HEK293 (cell line): ENCODE data around the gene CHID1.

ENCODE experiments used
- BCL11B ChIP-seq: fragments of 450-650 bp; formaldehyde crosslinking; IDR thresholded peaks from 2 replicates; pipeline ENCODE4 v1.5.1; 2016; ENCODE audit warnings: low read depth, missing biosample characterization, missing genetic modification characterization
- GLIS1 ChIP-seq: fragments of 450-650 bp; formaldehyde crosslinking; IDR thresholded peaks from 2 replicates; pipeline ENCODE4 v1.5.1; 2016; ENCODE audit warnings: missing biosample characterization, missing genetic modification characterization
- GLIS2 ChIP-seq: fragments of 450-650 bp; formaldehyde crosslinking; IDR thresholded peaks from 2 replicates; pipeline ENCODE4 v1.5.1; 2016; ENCODE audit warnings: missing biosample characterization, missing genetic modification characterization
- KLF8 ChIP-seq: fragments of 450-650 bp; formaldehyde crosslinking; IDR thresholded peaks from 2 replicates; pipeline ENCODE4 v1.5.1; 2016; ENCODE audit warnings: missing biosample characterization, missing genetic modification characterization
- REST ChIP-seq: fragments of 450-650 bp; formaldehyde crosslinking; IDR thresholded peaks from 2 replicates; pipeline ENCODE4 v1.5.1; 2016; ENCODE audit warnings: missing biosample characterization, missing genetic modification characterization
- WT1 ChIP-seq: fragments of 450-650 bp; formaldehyde crosslinking; IDR thresholded peaks from 2 replicates; pipeline ENCODE4 v1.5.1; 2016; ENCODE audit warnings: missing biosample characterization, missing genetic modification characterization
- ZBTB21 ChIP-seq: fragments of 450-650 bp; formaldehyde crosslinking; IDR thresholded peaks from 2 replicates; pipeline ENCODE4 v1.5.1; 2017; ENCODE audit warnings: missing biosample characterization, missing genetic modification characterization
- ZFP69B ChIP-seq: fragments of 450-650 bp; formaldehyde crosslinking; IDR thresholded peaks from 2 replicates; pipeline ENCODE4 v1.5.1; 2016; ENCODE audit warnings: missing biosample characterization, missing genetic modification characterization
- ZNF121 ChIP-seq: fragments of 450-650 bp; formaldehyde crosslinking; IDR thresholded peaks from 2 replicates; pipeline ENCODE4 v1.5.1; 2016; ENCODE audit warnings: missing biosample characterization, missing genetic modification characterization
- ZNF138 ChIP-seq: fragments of 450-650 bp; formaldehyde crosslinking; IDR thresholded peaks from 2 replicates; pipeline ENCODE4 v1.5.1; 2016; ENCODE audit warnings: missing biosample characterization, missing genetic modification characterization, borderline replicate concordance
- ZNF155 ChIP-seq: fragments of 450-650 bp; formaldehyde crosslinking; IDR thresholded peaks from 2 replicates; pipeline ENCODE4 v1.5.1; 2016; ENCODE audit warnings: missing biosample characterization, missing genetic modification characterization
- ZNF221 ChIP-seq: fragments of 450-650 bp; formaldehyde crosslinking; IDR thresholded peaks from 2 replicates; pipeline ENCODE4 v1.5.1; 2017; ENCODE audit warnings: missing biosample characterization, missing genetic modification characterization, borderline replicate concordance
- ZNF280C ChIP-seq: fragments of 450-650 bp; formaldehyde crosslinking; IDR thresholded peaks from 2 replicates; pipeline ENCODE4 v1.5.1; 2016; ENCODE audit warnings: missing biosample characterization, missing genetic modification characterization
- ZNF341 ChIP-seq: fragments of 450-650 bp; formaldehyde crosslinking; IDR thresholded peaks from 2 replicates; pipeline ENCODE4; 2016; ENCODE audit warnings: low read depth, missing biosample characterization, missing genetic modification characterization
- ZNF37A ChIP-seq: fragments of 450-650 bp; IDR thresholded peaks from 2 replicates; pipeline ENCODE4 v1.5.1; 2018; ENCODE audit warnings: missing biosample characterization, missing genetic modification characterization
- ZNF426 ChIP-seq: fragments of 450-650 bp; formaldehyde crosslinking; IDR thresholded peaks from 2 replicates; pipeline ENCODE4 v1.5.1; 2017; ENCODE audit warnings: missing biosample characterization, missing genetic modification characterization, mild to moderate bottlenecking, inconsistent platforms, moderate library complexity
- ZNF555 ChIP-seq: fragments of 450-650 bp; formaldehyde crosslinking; conservative IDR thresholded peaks from 2 replicates; pipeline ENCODE4 v1.5.1; 2017; ENCODE audit warnings: missing biosample characterization, mild to moderate bottlenecking, missing genetic modification characterization, inconsistent platforms
- ZNF585B ChIP-seq: fragments of 450-650 bp; formaldehyde crosslinking; IDR thresholded peaks from 2 replicates; pipeline ENCODE4 v1.5.1; 2016; ENCODE audit warnings: missing biosample characterization, missing genetic modification characterization
- ZNF747 ChIP-seq: fragments of 450-650 bp; formaldehyde crosslinking; IDR thresholded peaks from 2 replicates; pipeline ENCODE4 v1.5.1; 2016; ENCODE audit warnings: missing biosample characterization, missing genetic modification characterization
- ZNF791 ChIP-seq: fragments of 450-650 bp; formaldehyde crosslinking; IDR thresholded peaks from 2 replicates; pipeline ENCODE4 v1.5.1; 2016; ENCODE audit warnings: missing biosample characterization, missing genetic modification characterization
- ZSCAN16 ChIP-seq: fragments of 450-650 bp; formaldehyde crosslinking; IDR thresholded peaks from 2 replicates; pipeline ENCODE4 v1.5.1; 2016; ENCODE audit warnings: missing biosample characterization, missing genetic modification characterization
- TF ChIP-seq, protein P1 (sequence below): fragments of 450-650 bp; formaldehyde crosslinking; conservative IDR thresholded peaks from 2 replicates; pipeline ENCODE4 v1.5.1; 2016; ENCODE audit warnings: low read depth, missing biosample characterization, missing genetic modification characterization
- TF ChIP-seq, protein P2 (sequence below): fragments of 450-650 bp; IDR thresholded peaks from 2 replicates; pipeline ENCODE4 v1.5.1; 2018; ENCODE audit warnings: missing biosample characterization, missing genetic modification characterization
- TF ChIP-seq, protein P3 (sequence below): fragments of 450-650 bp; formaldehyde crosslinking; IDR thresholded peaks from 2 replicates; pipeline ENCODE4 v1.5.1; 2016; ENCODE audit warnings: missing biosample characterization, missing genetic modification characterization

Gene CHID1

GRCh38 chr11:831118-831864, 79.3 kb downstream of the CHID1 start (continued):
- TF ChIP-seq BCL11B (tag by site-specific recombination) (no peak), ZNF791 (tag by site-specific recombination) (no peak), ZSCAN16 (tag by site-specific recombination) (peak; percentile 85), KLF8 (tag by site-specific recombination) (0 out of 2 replicates have a peak, but pooled peaks have one; percentile 6), ZNF747 (no peak), WT1 (tag by site-specific recombination) (no peak), ZNF341 (tag by site-specific recombination) (peak; percentile 59; the same call in 1 of the 2 replicates), ZNF280C (tag by site-specific recombination) (no peak), ZNF585B (no peak), ZNF121 (no peak), GLIS1 (tag by site-specific recombination) (peak; percentile 81), ZNF138 (tag by site-specific recombination) (no peak), GLIS2 (tag by site-specific recombination) (peak; percentile 52), ZNF555 (tag by site-specific recombination) (no peak), ZNF155 (tag by site-specific recombination) (no peak), ZNF37A (tag by site-specific recombination) (no peak), ZFP69B (peak; percentile 77), ZBTB21 (tag by site-specific recombination) (no peak), ZNF221 (tag by site-specific recombination) (no peak), REST (tag by site-specific recombination) (no peak), ZNF426 (tag by site-specific recombination) (no peak)
- TF ChIP-seq, protein P1, sequence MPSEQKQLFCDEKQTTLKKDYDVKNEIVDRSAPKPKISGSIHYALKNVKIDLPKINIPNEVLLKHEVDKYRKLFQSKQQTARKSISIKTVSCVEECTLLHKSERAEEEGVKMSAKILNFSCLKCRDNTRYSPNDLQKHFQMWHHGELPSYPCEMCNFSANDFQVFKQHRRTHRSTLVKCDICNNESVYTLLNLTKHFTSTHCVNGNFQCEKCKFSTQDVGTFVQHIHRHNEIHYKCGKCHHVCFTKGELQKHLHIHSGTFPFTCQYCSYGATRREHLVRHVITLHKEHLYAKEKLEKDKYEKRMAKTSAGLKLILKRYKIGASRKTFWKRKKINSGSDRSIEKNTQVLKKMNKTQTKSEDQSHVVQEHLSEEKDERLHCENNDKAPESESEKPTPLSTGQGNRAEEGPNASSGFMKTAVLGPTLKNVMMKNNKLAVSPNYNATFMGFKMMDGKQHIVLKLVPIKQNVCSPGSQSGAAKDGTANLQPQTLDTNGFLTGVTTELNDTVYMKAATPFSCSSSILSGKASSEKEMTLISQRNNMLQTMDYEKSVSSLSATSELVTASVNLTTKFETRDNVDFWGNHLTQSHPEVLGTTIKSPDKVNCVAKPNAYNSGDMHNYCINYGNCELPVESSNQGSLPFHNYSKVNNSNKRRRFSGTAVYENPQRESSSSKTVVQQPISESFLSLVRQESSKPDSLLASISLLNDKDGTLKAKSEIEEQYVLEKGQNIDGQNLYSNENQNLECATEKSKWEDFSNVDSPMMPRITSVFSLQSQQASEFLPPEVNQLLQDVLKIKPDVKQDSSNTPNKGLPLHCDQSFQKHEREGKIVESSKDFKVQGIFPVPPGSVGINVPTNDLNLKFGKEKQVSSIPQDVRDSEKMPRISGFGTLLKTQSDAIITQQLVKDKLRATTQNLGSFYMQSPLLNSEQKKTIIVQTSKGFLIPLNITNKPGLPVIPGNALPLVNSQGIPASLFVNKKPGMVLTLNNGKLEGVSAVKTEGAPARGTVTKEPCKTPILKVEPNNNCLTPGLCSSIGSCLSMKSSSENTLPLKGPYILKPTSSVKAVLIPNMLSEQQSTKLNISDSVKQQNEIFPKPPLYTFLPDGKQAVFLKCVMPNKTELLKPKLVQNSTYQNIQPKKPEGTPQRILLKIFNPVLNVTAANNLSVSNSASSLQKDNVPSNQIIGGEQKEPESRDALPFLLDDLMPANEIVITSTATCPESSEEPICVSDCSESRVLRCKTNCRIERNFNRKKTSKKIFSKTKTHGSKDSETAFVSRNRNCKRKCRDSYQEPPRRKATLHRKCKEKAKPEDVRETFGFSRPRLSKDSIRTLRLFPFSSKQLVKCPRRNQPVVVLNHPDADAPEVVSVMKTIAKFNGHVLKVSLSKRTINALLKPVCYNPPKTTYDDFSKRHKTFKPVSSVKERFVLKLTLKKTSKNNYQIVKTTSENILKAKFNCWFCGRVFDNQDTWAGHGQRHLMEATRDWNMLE (tag by site-specific recombination), result no peak
- TF ChIP-seq, protein P2, sequence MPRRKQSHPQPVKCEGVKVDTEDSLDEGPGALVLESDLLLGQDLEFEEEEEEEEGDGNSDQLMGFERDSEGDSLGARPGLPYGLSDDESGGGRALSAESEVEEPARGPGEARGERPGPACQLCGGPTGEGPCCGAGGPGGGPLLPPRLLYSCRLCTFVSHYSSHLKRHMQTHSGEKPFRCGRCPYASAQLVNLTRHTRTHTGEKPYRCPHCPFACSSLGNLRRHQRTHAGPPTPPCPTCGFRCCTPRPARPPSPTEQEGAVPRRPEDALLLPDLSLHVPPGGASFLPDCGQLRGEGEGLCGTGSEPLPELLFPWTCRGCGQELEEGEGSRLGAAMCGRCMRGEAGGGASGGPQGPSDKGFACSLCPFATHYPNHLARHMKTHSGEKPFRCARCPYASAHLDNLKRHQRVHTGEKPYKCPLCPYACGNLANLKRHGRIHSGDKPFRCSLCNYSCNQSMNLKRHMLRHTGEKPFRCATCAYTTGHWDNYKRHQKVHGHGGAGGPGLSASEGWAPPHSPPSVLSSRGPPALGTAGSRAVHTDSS (tag by site-specific recombination), result no peak
- TF ChIP-seq, protein P3, sequence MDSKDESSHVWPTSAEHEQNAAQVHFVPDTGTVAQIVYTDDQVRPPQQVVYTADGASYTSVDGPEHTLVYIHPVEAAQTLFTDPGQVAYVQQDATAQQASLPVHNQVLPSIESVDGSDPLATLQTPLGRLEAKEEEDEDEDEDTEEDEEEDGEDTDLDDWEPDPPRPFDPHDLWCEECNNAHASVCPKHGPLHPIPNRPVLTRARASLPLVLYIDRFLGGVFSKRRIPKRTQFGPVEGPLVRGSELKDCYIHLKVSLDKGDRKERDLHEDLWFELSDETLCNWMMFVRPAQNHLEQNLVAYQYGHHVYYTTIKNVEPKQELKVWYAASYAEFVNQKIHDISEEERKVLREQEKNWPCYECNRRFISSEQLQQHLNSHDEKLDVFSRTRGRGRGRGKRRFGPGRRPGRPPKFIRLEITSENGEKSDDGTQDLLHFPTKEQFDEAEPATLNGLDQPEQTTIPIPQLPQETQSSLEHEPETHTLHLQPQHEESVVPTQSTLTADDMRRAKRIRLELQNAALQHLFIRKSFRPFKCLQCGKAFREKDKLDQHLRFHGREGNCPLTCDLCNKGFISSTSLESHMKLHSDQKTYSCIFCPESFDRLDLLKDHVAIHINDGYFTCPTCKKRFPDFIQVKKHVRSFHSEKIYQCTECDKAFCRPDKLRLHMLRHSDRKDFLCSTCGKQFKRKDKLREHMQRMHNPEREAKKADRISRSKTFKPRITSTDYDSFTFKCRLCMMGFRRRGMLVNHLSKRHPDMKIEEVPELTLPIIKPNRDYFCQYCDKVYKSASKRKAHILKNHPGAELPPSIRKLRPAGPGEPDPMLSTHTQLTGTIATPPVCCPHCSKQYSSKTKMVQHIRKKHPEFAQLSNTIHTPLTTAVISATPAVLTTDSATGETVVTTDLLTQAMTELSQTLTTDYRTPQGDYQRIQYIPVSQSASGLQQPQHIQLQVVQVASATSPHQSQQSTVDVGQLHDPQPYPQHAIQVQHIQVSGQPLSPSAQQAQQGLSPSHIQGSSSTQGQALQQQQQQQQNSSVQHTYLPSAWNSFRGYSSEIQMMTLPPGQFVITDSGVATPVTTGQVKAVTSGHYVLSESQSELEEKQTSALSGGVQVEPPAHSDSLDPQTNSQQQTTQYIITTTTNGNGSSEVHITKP, result no peak
